Kasumi-1 (cell line): Measurements from ENCODE around the gene SCIMP.
"Not testable (repeated sequence)": the region's sequence is repeated elsewhere in the genome, so short reads cannot be mapped to it uniquely, and the experiment has no call there.

Experiments used
- DNase-seq, 2 experiments: peaks; one replicate each; lab custom pipeline; 2025; lab: John Stamatoyannopoulos, UW

SCIMP gene

GRCh38 chr17:5234645-5235576 lies at the start of gene SCIMP:
Gene SCIMP, minus strand, starts transcription at chr17:5234860. Its CDS starts 105 bp downstream, at chr17:5234755.
- peak; percentile 25 to 54 for DNase-seq

DNA sequence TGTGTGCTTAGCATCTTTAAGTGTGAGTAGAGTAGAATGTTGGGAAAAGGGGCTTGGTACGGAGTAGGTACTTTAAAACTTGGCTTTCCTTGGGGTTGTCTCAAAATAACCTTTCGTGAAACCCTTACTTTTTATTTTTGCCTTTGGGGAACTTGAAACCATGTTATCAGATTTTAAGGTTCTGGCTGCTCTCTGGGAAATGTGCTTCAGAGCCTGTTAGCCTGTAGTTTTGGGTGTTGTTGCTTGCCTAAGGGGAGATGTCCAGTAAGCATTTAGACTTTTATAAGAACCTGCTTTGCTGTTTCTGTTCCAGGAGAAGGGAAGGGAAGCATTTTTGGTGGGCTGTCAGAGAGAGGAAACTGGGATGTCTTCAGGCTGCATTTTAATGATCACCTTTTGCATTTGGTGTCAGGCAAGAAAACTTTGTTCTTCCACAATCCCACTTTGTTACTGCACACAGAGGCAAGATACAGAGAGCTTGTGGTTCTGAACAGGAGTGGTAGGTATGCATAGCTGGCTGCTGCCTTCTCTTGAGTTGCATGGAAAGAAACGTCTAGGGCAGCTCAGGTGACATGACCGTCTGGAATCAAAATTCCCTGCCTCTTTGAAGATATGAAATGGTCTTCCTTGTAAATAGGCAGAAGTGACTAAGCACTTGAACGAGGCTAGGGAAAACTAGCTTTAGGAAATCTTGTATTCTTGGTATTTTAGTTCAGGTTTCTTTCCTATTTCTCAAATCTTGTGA lies 49.1 kb upstream of the SCIMP start:
- no peak for DNase-seq

GRCh38 chr17:5282642-5283217 lies 48.1 kb upstream of the SCIMP start:
- peak in 1 of 2 experiments; percentile 4 for DNase-seq

- peak; percentile 32 to 42 for DNase-seq
These were observed 47.4 kb upstream of the SCIMP start, which contains the start of gene RABEP1 for GRCh38 chr17:5281814-5282641. Gene RABEP1, plus strand, starts transcription at chr17:5282284. Its CDS starts 203 bp downstream, at chr17:5282487.

- DNase-seq: no peak
These were observed 37.7 kb upstream of the SCIMP start for GRCh38 chr17:5272322-5272721.

- DNase-seq: no peak
These were observed 34.7 kb upstream of the SCIMP start for GRCh38 chr17:5269241-5269960.

DNA sequence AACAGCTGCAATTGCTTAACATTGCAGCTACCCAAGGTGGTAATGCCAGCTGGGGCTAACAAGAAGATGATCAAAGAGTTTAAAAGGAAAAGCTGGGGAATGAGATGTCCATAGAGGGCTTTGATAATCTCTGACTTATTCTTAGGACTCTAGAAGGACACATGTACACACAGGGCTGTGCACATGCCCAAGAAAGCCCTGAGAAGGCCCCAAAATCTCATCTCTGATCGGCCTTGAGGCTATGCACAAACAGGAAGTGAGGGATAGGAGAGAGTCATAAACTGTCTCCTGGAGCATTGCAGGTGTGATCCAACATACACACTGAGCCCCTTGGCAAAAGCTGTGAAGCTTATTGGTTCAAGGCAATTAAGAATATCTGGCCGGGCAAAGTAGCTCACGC lies 30.2 kb upstream of the SCIMP start:
- no peak for DNase-seq

DNA sequence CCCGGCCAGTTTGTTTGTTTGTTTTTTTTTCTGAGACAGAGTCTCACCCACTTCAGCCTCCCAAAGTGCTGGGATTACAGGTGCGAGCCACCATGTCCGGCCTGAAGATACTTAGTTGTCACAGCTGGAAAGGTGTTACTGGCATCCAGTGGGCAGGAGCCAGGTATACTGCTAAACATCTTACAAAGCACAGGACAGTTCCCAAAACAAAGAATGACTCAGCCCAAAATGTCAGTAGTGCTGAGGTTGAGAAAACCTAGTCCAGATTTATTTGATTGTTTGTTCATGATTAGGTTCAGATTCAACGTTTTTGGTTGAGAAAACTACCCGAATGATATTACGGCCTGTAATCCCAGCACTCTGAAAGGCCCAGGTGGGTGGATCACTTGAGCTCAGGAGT lies 28.8 kb upstream of the SCIMP start:
- DNase-seq: no peak

DNA sequence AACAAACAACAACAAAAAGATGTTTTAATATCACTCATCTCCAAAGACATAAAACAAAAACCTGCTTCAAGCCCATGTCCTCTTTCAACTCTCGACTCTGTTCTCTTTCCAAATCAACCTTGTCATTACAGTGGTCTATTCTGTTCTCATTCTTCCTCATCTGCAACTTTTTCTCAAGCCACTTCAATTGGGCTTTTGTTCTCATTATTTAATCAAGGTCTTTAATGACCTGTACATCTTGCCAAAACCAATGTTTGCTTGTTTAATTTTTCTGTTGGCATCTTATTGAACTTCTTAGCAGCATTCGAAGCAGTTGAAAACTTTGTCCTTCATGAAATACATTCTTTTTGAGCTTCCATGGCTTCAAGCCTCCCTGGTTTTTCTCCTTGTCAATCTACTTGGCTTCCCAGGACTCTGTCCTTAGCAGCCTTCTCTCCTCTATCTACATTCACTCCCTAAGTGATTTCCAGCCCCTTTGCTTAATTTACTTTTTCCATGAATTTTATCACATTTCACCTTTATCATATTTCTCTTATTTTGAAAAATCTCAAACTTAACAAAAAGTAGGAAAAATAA lies 27.8 kb upstream of the SCIMP start:
- DNase-seq: no peak

- no peak for DNase-seq
These were observed 25.9 kb upstream of the SCIMP start for GRCh38 chr17:5260542-5260941.

DNA sequence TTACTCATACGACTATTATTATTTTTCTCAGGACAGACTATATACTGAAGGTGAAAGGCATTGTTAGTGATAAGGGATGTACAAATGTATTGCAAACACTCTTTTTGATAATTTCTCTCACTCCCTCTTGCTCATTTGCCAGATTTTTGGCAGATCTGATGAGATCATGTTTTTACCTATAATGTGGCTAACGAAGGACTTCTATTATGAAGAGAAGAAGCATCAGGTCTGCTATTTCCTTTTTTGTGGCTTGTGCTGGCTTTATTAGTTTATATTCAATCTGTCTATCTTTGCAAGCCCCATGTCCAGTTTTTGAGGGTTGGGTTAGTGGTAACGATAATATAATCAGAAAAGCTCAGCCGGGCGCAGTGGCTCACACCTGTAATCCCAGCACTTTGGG lies 22.5 kb upstream of the SCIMP start:
- no peak for DNase-seq

DNA sequence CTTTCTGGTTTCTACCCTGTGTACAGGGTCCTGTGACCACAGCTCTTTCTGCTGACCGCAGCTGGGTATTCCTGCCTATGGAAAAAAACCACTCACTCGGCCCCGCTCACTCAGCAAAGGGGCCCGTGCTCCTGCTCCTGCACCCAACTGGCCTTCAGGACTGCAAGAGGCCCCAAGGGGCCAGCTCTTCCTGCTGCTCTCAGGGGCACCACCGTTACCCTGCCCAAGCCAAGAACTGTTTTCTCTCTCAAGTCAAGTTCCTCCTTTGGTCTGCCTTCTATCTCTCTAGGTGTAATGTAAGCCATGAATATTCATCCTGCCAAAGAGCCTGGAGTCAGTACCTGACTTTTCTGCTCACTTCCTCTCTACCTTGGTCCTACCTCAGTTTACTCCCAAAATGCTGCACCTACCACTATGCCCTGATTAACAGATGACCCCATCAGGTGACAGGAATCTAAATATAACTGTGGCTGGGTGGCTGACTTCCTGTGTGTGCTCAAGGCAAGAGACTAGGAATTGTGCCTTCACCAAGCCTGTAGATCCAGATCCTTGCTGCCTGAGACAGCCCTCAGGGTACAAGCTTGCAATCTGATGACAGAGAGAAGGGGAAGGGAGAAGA lies 20.4 kb upstream of the SCIMP start:
- peak; percentile 32 to 34 for DNase-seq

- DNase-seq: no peak
These were observed 19.8 kb upstream of the SCIMP start for GRCh38 chr17:5254414-5254813.

DNA sequence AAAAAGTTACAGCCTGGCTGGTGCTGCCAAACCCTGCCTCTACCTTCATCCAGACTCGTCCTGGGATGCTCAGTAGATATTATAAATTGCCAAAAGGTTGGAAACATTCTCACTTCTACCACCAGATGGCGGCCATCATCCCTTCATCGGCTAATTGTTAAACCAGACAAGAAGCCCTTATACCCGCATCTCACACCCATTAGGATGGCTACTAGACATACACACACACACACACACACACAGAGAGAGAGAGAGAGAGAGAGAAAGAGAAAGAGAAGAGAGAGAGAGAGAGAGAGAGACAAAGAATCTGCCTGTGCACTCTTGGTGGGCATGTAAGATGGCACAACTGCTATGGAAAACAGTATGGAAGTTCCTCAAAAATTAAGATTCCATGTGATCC lies 15.0 kb upstream of the SCIMP start:
- DNase-seq: peak; percentile 57 to 64

- no peak for DNase-seq
These were observed 14.3 kb upstream of the SCIMP start for GRCh38 chr17:5248821-5249479.

DNA sequence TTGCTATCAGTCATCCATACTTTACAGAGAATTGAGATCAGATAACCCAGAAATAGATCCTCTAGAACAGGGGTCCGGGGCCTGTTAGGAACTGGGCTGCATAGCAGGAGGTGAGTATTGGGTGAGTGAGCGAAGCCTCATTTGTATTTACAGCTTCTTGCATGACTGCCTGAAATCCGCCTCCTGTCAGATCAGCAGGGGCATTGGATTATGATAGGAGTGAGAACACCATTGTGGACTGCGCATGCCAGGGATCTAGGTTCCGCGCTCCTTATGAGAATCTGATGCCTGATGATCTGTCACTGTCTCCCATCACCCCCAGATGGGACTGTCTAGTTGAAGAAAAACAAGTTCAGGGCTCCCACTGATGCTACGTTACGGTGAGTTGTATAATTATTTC lies 13.0 kb upstream of the SCIMP start:
- DNase-seq: no peak

GRCh38 chr17:5241861-5242671 lies 7.4 kb upstream of the SCIMP start:
- no peak for DNase-seq

DNA sequence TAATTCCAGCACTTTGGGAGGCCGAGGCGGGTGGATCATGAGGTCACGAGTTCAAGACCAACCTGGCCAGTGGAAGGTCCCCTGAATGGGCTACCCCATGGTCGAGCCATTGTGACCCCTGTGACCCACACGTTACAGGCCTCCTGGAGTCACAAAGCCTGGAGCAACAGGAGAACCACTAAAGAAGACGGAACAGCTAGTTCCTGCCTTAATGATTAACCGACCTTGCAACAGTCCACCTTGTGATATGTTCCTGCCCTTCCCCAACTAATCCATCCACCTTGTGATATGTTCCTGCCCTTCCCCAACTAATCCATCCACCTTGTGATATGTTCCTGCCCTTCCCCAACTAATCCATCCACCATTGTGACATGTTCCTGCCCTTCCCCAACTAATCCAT lies 5.1 kb upstream of the SCIMP start:
- DNase-seq: not testable (repeated sequence)

GRCh38 chr17:5238333-5238732 lies 3.7 kb upstream of the SCIMP start:
- DNase-seq: no peak
